ENCODE measurements around the gene CNR2. TPM values are rescaled to one million over a fixed set of nuclear protein-coding genes. Genes with fewer than 3 reads are reported as not detected.
"Not testable (repeated sequence)": the region's sequence is repeated elsewhere in the genome, so short reads cannot be mapped to it uniquely, and the experiment has no call there.

The CNR2 gene
- total RNA-seq, 1 experiment from 2014 or later, result not detected

DNA sequence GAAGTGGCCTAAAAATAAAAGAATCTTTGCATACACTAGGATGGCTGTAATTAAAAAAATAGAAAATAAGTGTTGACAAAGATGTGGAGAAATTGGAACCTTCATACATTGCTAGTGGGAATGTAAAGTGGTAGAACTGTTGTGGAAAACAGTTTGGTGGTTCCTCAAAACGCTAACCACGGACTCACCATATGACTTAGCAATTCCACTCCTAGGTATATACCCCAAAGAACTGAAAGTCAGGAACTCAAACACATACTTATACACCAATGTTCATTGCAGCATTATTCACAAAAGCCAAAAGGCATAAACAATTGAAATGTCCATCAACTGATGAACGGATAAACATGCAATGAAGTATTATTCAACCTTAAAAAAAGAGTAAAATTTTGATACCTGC lies 77.1 kb downstream of the CNR2 start:
- no peak for DNase-seq (ENCODE audit: low spot score)

DNA sequence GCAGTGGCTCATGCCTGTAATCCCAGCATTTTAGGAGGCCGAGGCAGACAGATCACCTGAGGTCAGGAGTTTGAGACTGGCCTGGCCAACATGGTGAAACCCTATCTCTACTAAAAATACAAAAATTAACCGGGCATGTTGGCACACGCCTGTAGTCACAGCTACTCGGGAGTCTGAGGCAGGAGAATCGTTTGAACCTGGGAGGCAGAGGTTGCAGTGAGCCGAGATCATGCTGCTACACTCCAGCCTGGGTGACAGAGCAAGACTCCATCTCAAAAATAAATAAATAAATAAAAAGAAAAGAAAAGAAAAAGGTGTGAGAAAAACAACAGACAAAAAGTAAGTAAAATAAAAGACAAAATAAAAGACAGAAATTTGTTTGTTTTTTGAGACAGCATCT lies 79.0 kb downstream of the CNR2 start:
- DNase-seq (ENCODE audit: low spot score), result not testable (repeated sequence)

DNA sequence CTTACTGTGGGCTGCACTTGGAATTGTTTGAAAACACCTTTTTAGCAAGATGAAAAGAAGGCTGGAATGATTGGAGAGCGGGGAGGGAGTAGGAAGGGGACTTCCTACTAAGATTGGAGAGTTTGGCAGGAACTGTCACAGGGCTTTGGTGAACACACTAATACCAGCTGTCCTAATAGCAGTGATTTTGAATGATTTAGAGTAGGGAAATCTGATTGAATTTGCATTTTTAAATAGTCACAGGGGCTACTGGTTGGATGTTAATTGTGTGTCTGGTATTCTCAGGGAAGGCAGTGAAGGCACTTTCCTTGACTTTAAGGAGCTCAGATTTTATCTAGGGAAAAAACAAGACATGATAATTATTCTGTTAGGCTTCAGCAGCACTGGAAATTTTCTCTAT lies 85.4 kb downstream of the CNR2 start:
- no peak for DNase-seq (ENCODE audit: low spot score)

DNA sequence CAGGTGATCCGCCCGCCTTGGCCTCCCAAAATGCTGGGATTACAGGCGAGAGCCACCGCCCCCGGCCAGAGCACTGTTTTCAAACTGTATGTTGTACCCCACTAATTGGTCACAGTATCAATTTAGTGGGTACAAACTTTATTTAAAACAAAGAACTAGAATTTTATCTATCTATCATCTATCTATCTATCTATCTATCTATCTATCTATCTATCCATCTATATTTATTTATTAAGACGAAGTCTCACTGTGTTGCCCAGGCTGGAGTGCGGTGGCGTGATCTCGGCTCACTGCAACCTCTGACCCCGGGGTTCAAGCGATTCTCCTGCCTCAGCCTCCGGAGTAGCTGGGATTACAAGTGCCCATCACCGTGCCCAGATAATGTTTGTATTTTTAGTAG lies 86.6 kb downstream of the CNR2 start:
- not testable (repeated sequence) for DNase-seq (ENCODE audit: low spot score)

DNA sequence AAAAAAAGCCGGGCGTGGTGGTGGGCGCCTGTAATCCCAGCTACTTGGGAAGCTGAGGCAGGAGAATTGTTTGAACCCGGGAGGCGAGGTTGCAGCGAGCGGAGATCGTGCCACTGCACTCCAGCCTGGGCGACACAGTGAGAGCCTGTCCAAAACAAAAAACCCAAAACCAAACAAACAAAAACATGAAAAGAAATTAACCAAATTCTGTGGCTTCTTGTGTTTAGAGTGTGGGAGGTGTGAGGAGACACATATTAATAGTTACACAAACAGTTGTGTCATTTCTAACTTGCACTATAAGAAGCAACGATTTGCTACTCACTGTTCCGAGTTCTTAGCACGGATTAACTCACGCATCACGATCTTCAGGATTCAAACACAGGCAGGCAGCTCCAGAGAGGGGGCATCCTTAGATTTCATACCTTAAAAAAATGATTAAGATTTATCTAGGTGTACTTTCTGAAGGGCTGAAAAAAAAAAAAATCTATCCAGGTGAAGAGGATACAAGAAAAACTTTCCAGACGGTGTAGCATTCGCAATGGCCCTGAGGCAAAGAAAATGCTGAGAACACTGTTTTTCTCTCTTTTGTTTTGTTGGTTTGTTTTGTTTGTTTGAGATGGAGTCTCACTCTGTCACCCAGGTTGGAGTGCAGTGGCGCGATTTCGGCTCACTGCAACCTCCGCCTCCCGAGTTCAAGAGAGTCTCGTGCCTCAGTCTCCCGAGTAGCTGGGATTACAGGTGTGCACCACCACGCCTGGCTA lies 87.2 kb downstream of the CNR2 start:
- DNase-seq (ENCODE audit: low spot score), result no peak

DNA sequence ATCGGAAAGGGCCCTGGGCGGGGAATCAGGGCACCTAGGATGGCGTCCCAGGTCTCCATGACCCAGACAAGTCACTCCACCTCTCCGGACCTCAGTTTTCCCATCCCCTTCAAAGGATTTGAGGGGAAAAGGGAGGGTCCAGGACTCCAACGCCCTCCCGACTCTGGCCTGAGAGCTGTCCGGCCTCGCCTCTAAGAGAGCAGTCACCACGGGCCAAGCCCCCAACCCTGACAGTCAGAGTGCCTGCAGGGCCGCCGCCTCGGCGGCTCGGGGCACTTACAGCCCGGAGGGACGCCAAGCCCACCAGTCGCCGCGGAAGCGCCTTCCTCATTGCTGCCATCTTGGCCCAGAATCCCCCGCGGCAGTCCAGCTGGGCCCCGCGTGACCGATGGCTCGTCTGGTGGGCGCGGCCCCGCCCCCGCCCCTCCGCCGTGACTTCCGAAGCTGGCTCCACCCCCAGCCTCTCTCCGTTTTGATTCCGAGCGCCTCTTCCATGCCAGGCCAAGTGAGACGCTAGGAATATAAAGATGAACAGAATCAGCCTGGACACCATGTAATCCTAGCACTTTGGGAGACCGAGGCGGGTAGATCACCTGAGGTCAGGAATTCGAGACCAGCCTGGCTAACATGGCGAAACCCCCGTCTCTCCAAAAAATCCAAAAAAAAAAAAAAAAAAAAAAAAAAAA lies 87.9 kb downstream of the CNR2 start, which contains the start of gene HMGCL:
TSS of gene HMGCL (minus strand) at position 354 of the 686 bp plus-strand sequence. CDS start at position 340, 14 bp downstream.
- DNase-seq (ENCODE audit: low spot score), result peak; percentile 86

DNA sequence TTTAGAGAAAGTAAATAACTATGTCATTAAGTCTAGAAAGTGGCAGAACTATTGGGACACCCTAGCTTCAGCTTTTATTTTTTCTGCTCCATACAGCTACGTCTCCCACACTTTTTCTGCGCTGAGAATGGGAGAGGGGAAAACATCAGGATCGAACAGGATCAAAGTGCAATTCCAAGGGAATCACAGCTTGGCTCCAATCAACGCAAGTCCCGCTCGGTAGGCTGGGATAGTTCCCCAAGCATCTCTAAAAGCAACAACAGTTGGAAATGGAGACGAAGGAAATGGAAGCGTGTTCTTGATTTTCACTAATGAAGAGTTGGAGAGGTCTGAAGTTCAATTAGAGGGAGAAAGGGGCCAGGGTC lies 88.5 kb downstream of the CNR2 start:
- no peak for DNase-seq (ENCODE audit: low spot score)

DNA sequence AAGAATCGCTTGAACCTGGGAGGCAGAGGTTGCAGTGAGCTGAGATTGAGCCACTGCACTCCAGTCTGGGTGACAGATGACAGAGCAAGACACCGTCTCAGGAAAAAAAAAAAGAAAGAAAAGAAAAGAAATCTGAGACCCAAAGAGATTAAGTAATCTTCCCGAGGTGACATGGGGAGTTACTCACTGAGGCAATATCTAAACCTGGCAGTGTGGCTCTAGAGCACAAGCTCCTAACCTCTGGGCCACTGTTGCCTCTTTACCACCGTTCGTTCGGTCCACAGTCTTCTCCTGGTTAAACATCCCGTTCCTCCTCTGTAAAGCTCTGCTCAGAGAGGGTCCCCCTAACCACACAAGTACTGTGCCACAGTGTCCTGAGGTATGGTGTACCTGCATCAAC lies 89.4 kb downstream of the CNR2 start:
- no peak for DNase-seq (ENCODE audit: low spot score)

Small RNA genes lying within 50 kb of the gene (small RNA-seq; reads per million reads assigned to genes)
- gene MIR378F, result not detected

Other genes with a start within 250 kb of the CNR2 start
- gene RPL11, start 221.6 kb downstream of the CNR2 start, total RNA-seq (2014; rRNA removed; shearing (Covaris generic)), result 1,290 and 1,388 TPM in 2 replicates
- 32.9 and 36.8 TPM in 2 replicates for gene ELOA, start 169.9 kb downstream of the CNR2 start, total RNA-seq (2014; rRNA removed; shearing (Covaris generic))
- 103 TPM in 2 replicates for gene PITHD1, start 134.9 kb downstream of the CNR2 start, total RNA-seq (2014; rRNA removed; shearing (Covaris generic))
- gene LYPLA2, start 122.2 kb downstream of the CNR2 start, total RNA-seq (2014; rRNA removed; shearing (Covaris generic)), result 299 and 311 TPM in 2 replicates
- 252 and 273 TPM in 2 replicates for gene GALE, start 112.6 kb downstream of the CNR2 start, total RNA-seq (2014; rRNA removed; shearing (Covaris generic))
- gene HMGCL, start 87.9 kb downstream of the CNR2 start, total RNA-seq (2014; rRNA removed; shearing (Covaris generic)), result 37.4 and 38.2 TPM in 2 replicates
- 39.2 and 42.7 TPM in 2 replicates for gene FUCA1, start 45.1 kb downstream of the CNR2 start, total RNA-seq (2014; rRNA removed; shearing (Covaris generic))
- gene PNRC2, start 46.5 kb upstream of the CNR2 start, total RNA-seq (2014; rRNA removed; shearing (Covaris generic)), result 56.4 and 74.5 TPM in 2 replicates
- gene SRSF10, start 67.0 kb upstream of the CNR2 start, total RNA-seq (2014; rRNA removed; shearing (Covaris generic)), result 140 and 147 TPM in 2 replicates
- gene MYOM3, start 198.8 kb upstream of the CNR2 start, total RNA-seq (2014; rRNA removed; shearing (Covaris generic)), result 19.8 and 20.7 TPM in 2 replicates
- 21.7 and 32.8 TPM in 2 replicates for gene IL22RA1, start 229.8 kb upstream of the CNR2 start, total RNA-seq (2014; rRNA removed; shearing (Covaris generic))